HL-60 (cell line): ENCODE data around the gene CD58.
"Not testable (repeated sequence)": the region's sequence is repeated elsewhere in the genome, so short reads cannot be mapped to it uniquely, and the experiment has no call there.

Source experiments
- CTCF ChIP-seq: IDR thresholded peaks from one replicate; pipeline ENCODE4 v1.5.1; 2011; ENCODE audit warnings: low read length, control low read depth, inconsistent platforms; ENCODE audit not compliant: insufficient read depth
- GABPA ChIP-seq: IDR thresholded peaks from 2 replicates; pipeline ENCODE4 v1.6.1; 2012; ENCODE audit warnings: low read depth
- REST ChIP-seq: IDR thresholded peaks from 2 replicates; pipeline ENCODE4 v1.6.1; 2012; ENCODE audit warnings: low read depth; ENCODE audit not compliant: insufficient replicate concordance

GRCh38 chr1:116597388-116597787, 26.6 kb upstream of the CD58 start:
- not testable (repeated sequence) for TF ChIP-seq REST, CTCF, GABPA
